ENCODE measurements around the gene CHST3. TPM values are rescaled to one million over a fixed set of nuclear protein-coding genes. Genes with fewer than 3 reads are reported as not detected.

Gene CHST3
- total RNA-seq, 3 donors from 2014 or later = 20.2 to 34.5 (median 25.6) TPM

GRCh38 chr10:72011016-72011415, 46.8 kb downstream of the CHST3 start:
- Histone ChIP-seq H3K36me3 (no peaks in the 10 kb centered on the region), H3K4me1 (peaks cover 19 to 26% of the 10 kb centered on the region in 2 donors), H3K9me3 (no peaks in the 10 kb centered on the region), H3K27me3 (no peaks in the 10 kb centered on the region), H3K27ac (peak overlapping the region; percentile 88 to 99), H3K4me3 (no peak overlapping the region)
- no peak for TF ChIP-seq POLR2A (IDR thresholded peaks at IDR 0.05)
- TF ChIP-seq CTCF (IDR thresholded peaks at IDR 0.05) = no peak
- TF ChIP-seq POLR2AphosphoS5 (IDR thresholded peaks at IDR 0.05) = no peak
- DNase-seq (ENCODE audit: low spot score in 2 of 2) = no peak
- intact Hi-C loops (cut with DNase I; ENCODE audit: low total_unique reads) = no loop called here

GRCh38 chr10:72011468-72011867, 47.3 kb downstream of the CHST3 start:
- H3K27me3 ChIP-seq = no peaks in the 10 kb centered on the region
- H3K4me1 ChIP-seq = peaks cover 19 to 26% of the 10 kb centered on the region in 2 donors
- intact Hi-C loops (cut with DNase I; ENCODE audit: low total_unique reads) = no loop called here

GRCh38 chr10:72011976-72012512, 47.8 kb downstream of the CHST3 start:
- intact Hi-C loops (cut with DNase I; ENCODE audit: low total_unique reads) = no loop called here
- H3K4me3 ChIP-seq = no peak overlapping the region
- H3K27ac ChIP-seq = peak overlapping the region; percentile 88 to 99
- no peaks in the 10 kb centered on the region for H3K36me3 ChIP-seq
- peaks cover 19 to 28% of the 10 kb centered on the region in 2 donors for H3K4me1 ChIP-seq
- TF ChIP-seq CTCF (IDR thresholded peaks at IDR 0.05) = no peak
- no peak for TF ChIP-seq POLR2AphosphoS5 (IDR thresholded peaks at IDR 0.05)
- TF ChIP-seq POLR2A (IDR thresholded peaks at IDR 0.05) = no peak
- DNase-seq (ENCODE audit: low spot score in 2 of 2) = no peak
- H3K9me3 ChIP-seq = no peaks in the 10 kb centered on the region
- H3K27me3 ChIP-seq = no peaks in the 10 kb centered on the region

More at GRCh38 chr10:72011468-72011867, 47.3 kb downstream of the CHST3 start:
- H3K27ac ChIP-seq = peak overlapping the region; percentile 88 to 99
- no peaks in the 10 kb centered on the region for H3K36me3 ChIP-seq
- H3K4me3 ChIP-seq = no peak overlapping the region
- H3K9me3 ChIP-seq = no peaks in the 10 kb centered on the region
- TF ChIP-seq CTCF (IDR thresholded peaks at IDR 0.05) (no peak), POLR2AphosphoS5 (IDR thresholded peaks at IDR 0.05) (no peak), POLR2A (IDR thresholded peaks at IDR 0.05) (no peak)
- DNase-seq (ENCODE audit: low spot score in 2 of 2) = no peak

GRCh38 chr10:72012796-72013195, 48.6 kb downstream of the CHST3 start:
- no peaks in the 10 kb centered on the region for H3K27me3 ChIP-seq
- peak overlapping the region; percentile 57 to 99 for H3K27ac ChIP-seq
- no peak for DNase-seq (ENCODE audit: low spot score in 2 of 2)
- no peaks in the 10 kb centered on the region for H3K36me3 ChIP-seq
- H3K9me3 ChIP-seq = no peaks in the 10 kb centered on the region
- peaks cover 19 to 32% of the 10 kb centered on the region in 2 donors for H3K4me1 ChIP-seq
- H3K4me3 ChIP-seq = no peak overlapping the region
- intact Hi-C loops (cut with DNase I; ENCODE audit: low total_unique reads) = no loop called here
- TF ChIP-seq CTCF (IDR thresholded peaks at IDR 0.05) (no peak), POLR2A (IDR thresholded peaks at IDR 0.05) (no peak), POLR2AphosphoS5 (IDR thresholded peaks at IDR 0.05) (no peak)

- no peak for DNase-seq (ENCODE audit: low spot score in 2 of 2)
- Histone ChIP-seq H3K4me1 (peaks cover 18 to 26% of the 10 kb centered on the region in 2 donors), H3K36me3 (no peaks in the 10 kb centered on the region), H3K4me3 (no peak overlapping the region), H3K27ac (peak overlapping the region in 1 of 2 donors; percentile 99), H3K27me3 (no peaks in the 10 kb centered on the region), H3K9me3 (no peaks in the 10 kb centered on the region)
- TF ChIP-seq POLR2A (IDR thresholded peaks at IDR 0.05) (no peak), POLR2AphosphoS5 (IDR thresholded peaks at IDR 0.05) (no peak), CTCF (IDR thresholded peaks at IDR 0.05) (no peak)
- intact Hi-C loops (cut with DNase I; ENCODE audit: low total_unique reads) = no loop called here
Observed at GRCh38 chr10:72013202-72013945, 49.2 kb downstream of the CHST3 start.

Measured in breast epithelium (tissue), 4 donors.